ENCODE data around the gene CSH2. TPM values are rescaled to one million over a fixed set of nuclear protein-coding genes. Genes with fewer than 3 reads are reported as not detected.
"Not testable (repeated sequence)": the region's sequence is repeated elsewhere in the genome, so short reads cannot be mapped to it uniquely, and the experiment has no call there.

The CSH2 gene
- polyA plus RNA-seq, 1 experiment, result not detected

DNA sequence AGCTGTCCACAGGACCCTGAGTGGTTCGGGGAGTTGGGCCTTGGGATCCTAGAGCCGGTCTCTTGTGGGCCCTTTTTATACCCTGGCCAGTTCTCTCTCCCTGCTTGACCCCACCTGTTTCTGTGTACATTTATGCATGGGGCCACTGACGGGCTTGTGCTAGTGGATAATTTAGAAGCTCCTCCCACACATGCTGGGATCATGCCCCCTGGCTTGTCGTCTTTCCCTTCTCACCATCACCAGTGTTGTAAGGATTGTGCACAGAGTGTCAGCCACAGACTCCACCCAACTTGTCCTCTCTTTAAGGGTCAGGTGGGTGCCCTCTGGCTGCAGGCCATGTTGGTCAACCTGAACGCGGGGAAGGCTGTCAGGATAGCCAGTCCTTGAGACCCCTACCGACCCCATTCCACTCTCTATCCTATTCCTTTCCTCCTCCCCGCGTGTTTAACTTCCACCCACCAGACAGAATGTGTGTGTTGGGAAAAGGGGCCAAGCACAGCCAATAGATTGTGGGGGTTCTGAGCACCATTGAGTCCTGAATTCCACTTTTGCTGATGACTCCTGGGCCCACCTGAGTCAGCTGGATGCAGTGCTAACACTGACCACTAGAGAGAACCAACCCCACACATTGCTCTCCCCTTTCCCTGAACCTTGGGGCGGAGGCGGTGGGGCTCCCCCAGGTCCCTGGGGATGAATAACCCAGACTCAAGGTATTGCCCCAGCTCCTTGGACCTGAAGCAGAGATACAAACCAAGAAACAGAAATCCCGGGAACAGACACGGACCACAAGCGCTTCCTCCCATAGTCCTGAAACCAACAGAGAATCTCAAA, 23.3 kb upstream of the CSH2 start, which contains the start of gene CSH1:
Gene CSH1 (minus strand): TSS at position 51 of the 831 bp plus-strand sequence. CDS start 63 bp downstream, outside the sequence.
- CTCF ChIA-PET, result not testable (repeated sequence)

DNA sequence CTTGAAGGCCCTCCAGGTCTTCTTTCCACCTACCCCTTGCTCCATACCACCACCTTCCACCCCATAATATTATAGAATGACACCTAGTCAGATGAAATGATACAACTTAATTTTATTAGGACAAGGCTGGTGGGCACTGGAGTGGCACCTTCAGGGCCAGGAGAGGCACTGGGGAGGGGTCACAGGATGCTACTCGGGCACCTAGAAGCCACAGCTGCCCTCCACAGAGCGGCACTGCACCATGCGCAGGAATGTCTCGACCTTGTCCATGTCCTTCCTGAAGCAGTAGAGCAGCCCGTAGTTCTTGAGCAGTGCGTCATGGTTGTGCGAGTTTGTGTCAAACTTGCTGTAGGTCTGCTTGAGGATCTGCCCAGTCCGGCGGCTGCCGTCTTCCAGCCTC, 21.3 kb upstream of the CSH2 start:
- H3K36me3 ChIP-seq (ENCODE audit: control insufficient read depth, insufficient read depth, low read length); H3K4me3 ChIP-seq (ENCODE audit: low read depth, low read length); DNase-seq (ENCODE audit: low read depth); POLR2A ChIA-PET: not testable (repeated sequence)
- peaks cover 11% of the 10 kb centered on the region for H3K27me3 ChIP-seq (ENCODE audit: control insufficient read depth, insufficient read depth, low read length)
- CTCF ChIA-PET, result interaction anchor here (2.7 kb wide), 1 partner anchor 11 kb away, joined by 12 read pairs; no protein-coding TSS in a partner anchor

More for the DNA sequence above, 23.3 kb upstream of the CSH2 start, which contains the start of gene CSH1:
- POLR2A ChIA-PET; DNase-seq (ENCODE audit: low read depth); H3K27me3 ChIP-seq (ENCODE audit: control insufficient read depth, insufficient read depth, low read length); H3K4me3 ChIP-seq (ENCODE audit: low read depth, low read length); H3K36me3 ChIP-seq (ENCODE audit: control insufficient read depth, insufficient read depth, low read length): not testable (repeated sequence)

DNA sequence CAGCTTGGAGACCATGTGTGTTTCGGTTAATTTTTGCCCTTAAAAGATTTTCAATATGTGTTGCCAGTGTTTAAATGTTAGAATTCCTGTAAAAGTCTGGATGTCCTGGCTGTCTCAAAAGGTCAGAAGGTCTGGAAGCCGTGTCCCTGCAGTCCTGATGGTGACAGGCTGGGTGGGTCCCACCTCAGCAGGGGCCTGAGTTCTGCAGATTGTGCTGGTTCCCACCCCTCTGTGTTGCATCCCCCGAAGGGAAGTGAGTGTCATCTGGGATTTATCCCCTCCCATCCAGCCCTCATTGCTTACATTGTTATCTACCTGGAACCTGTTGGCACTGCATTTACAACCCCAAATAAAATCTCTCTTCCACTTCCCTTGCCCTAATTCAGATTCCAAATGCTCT, 20.5 kb upstream of the CSH2 start:
- H3K4me3 ChIP-seq (ENCODE audit: low read depth, low read length); POLR2A ChIA-PET; H3K36me3 ChIP-seq (ENCODE audit: control insufficient read depth, insufficient read depth, low read length); DNase-seq (ENCODE audit: low read depth): not testable (repeated sequence)
- peaks cover 11% of the 10 kb centered on the region for H3K27me3 ChIP-seq (ENCODE audit: control insufficient read depth, insufficient read depth, low read length)
- CTCF ChIA-PET, result interaction anchor here (0.8 to 2.7 kb wide), 2 partner anchors 10 to 18 kb away, joined by 3 to 12 read pairs; partner anchors contain the start of gene CSHL1

DNA sequence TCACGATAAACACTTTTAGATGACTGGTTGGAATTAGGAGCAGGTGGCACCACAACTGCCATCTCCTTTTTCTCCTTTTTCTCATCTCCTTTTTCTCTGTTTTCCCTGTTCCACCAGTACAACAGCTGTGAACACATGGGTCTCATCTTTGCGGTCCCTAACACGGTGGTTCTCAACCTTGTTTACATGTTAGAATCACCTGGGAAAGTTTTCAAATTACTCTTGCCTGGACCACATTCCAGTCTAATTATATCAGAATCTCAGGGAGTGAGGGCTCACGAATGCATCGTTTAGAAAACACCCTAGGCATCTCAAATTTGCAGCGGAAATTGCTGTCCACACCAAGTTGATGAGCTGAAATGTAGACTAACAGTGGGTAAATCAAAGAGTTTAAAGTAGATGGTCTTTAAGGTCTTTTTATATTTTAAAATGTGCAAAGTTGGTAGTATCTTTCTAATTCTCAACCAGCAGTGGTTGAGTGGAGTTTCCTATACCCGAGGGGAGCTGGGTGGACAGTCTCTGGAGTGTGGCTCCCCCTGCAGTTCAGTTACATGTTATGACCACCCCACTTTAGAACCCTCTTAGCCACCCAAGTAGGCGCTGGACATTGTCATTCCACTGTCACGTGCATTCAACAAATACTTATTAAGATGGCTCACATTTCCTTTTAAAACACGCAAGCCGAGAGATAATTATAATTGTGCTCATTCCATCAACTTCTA, 19.0 kb upstream of the CSH2 start:
- CTCF ChIA-PET, result interaction anchor here (1.1 to 2.7 kb wide), 7 partner anchors 9 to 44 kb away, joined by 3 to 12 read pairs (median 4); partner anchors contain the start of gene GH2
- POLR2A ChIA-PET; DNase-seq (ENCODE audit: low read depth); H3K36me3 ChIP-seq (ENCODE audit: control insufficient read depth, insufficient read depth, low read length); H3K4me3 ChIP-seq (ENCODE audit: low read depth, low read length): not testable (repeated sequence)
- peaks cover 13% of the 10 kb centered on the region for H3K27me3 ChIP-seq (ENCODE audit: control insufficient read depth, insufficient read depth, low read length)
- TF ChIP-seq, protein P1, sequence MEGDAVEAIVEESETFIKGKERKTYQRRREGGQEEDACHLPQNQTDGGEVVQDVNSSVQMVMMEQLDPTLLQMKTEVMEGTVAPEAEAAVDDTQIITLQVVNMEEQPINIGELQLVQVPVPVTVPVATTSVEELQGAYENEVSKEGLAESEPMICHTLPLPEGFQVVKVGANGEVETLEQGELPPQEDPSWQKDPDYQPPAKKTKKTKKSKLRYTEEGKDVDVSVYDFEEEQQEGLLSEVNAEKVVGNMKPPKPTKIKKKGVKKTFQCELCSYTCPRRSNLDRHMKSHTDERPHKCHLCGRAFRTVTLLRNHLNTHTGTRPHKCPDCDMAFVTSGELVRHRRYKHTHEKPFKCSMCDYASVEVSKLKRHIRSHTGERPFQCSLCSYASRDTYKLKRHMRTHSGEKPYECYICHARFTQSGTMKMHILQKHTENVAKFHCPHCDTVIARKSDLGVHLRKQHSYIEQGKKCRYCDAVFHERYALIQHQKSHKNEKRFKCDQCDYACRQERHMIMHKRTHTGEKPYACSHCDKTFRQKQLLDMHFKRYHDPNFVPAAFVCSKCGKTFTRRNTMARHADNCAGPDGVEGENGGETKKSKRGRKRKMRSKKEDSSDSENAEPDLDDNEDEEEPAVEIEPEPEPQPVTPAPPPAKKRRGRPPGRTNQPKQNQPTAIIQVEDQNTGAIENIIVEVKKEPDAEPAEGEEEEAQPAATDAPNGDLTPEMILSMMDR (IDR thresholded peaks at IDR 0.05; ENCODE audit: insufficient read depth, low read depth, low read length), result peak; percentile 26; the same call in 1 of the 2 replicates

DNA sequence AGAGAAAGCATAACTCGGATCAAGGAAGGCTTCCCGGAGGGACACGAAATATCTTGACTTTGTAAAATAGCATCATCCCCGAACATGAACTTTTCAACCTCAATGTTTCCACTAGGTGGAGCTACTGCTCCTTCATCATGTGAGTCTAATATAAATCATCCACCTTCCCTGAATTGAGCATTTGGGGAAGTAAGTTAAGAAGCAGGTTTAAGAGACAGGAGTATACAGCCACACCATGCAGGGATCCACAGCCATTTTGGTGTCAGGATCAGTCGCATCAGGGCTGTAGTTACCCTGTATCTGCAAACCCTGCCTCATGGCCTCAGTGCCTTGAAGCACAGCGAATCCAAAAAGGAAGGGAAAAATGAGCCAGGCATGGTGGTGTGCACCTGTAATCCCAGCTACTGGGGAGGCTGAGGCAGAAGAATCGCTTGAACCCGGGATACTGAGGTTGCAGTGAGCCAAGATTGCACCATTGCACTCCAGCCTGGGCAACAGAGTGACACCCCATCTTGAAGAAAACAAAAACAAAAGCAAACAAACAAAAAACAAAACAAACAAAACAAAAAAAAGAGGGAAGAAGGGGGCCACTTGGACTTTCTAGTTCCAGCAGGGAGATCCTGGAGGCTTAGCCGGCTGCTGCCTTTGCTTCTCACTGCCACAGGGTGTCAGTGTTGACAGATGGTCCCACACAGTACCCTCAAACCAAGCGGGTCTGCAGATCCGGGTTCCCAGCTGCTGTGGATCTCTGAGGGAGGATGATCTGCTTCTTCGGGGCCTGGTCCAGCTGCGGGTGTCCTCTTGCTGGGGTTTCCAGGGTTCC, 15.8 kb upstream of the CSH2 start:
- CTCF ChIA-PET, result interaction anchor here (0.6 to 5.1 kb wide), 23 partner anchors 11 to 438 kb away, joined by 3 to 72 read pairs (median 3); partner anchors contain the start of genes CSHL1, GH2 and SMARCD2
- POLR2A ChIA-PET; DNase-seq (ENCODE audit: low read depth); H3K4me3 ChIP-seq (ENCODE audit: low read depth, low read length); H3K36me3 ChIP-seq (ENCODE audit: control insufficient read depth, insufficient read depth, low read length): not testable (repeated sequence)
- H3K27me3 ChIP-seq (ENCODE audit: control insufficient read depth, insufficient read depth, low read length), result peaks cover 13% of the 10 kb centered on the region
- TF ChIP-seq, protein P1 (IDR thresholded peaks at IDR 0.05; ENCODE audit: insufficient read depth, low read depth, low read length), result peak; percentile 57

DNA sequence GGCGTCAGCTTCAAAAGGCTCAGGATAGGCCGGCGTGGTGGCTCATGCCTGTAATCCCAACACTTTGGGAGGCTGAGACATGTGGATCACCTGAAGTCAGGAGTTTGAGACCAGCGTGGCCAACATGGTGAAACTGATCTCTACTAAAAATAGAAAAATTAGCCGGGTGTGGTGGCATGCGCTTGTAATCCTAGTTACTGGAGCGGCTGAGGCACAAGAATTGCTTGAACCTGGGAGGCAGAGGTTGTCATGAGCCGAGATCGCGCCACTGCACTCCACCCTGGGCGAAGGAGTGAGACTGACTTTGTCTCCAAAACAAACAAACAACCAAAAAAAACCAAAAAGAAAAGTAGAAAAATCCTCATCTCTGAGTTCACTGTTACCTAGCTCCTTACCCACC, 11.6 kb upstream of the CSH2 start:
- H3K4me3 ChIP-seq (ENCODE audit: low read depth, low read length); H3K36me3 ChIP-seq (ENCODE audit: control insufficient read depth, insufficient read depth, low read length); H3K27me3 ChIP-seq (ENCODE audit: control insufficient read depth, insufficient read depth, low read length); POLR2A ChIA-PET; DNase-seq (ENCODE audit: low read depth): not testable (repeated sequence)
- CTCF ChIA-PET, result interaction anchor here (0.6 to 3.4 kb wide), 3 partner anchors 8 to 132 kb away, joined by 3 to 12 read pairs (median 5); no protein-coding TSS in a partner anchor

DNA sequence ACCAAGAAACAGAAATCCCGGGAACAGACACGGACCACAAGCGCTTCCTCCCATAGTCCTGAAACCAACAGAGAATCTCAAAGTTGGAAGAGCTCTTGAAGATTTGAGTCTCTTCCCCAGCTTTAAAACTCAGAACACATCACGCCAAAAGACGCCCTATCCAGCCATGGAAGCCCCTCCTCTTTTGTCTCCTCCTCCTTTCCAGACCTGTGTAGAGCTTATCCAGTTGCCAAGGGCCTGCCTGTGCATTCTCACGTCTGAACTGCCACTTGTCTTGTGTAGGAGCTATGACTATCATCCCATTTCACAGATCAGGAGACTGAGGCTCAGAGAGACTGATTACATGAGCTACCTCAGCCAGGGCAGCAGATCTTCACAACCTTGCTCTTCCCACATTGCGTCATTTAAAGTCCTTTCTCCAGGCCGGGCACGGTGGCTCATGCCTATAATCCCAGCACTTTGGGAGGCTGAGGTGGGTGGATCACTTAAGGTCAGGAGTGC, 9.2 kb upstream of the CSH2 start:
- POLR2A ChIA-PET; DNase-seq (ENCODE audit: low read depth); H3K4me3 ChIP-seq (ENCODE audit: low read depth, low read length); H3K27me3 ChIP-seq (ENCODE audit: control insufficient read depth, insufficient read depth, low read length); H3K36me3 ChIP-seq (ENCODE audit: control insufficient read depth, insufficient read depth, low read length): not testable (repeated sequence)
- CTCF ChIA-PET, result interaction anchor here (0.7 to 3.4 kb wide), 9 partner anchors 8 to 143 kb away, joined by 3 to 12 read pairs (median 4); no protein-coding TSS in a partner anchor
